Skeletal muscle satellite cell (primary cell): ENCODE measurements around the gene DNAH17.
A peak's percentile ranks its signal among the peaks of the same experiment; 100 is the strongest.

ENCODE experiments used
- H3K27me3 ChIP-seq: 2 replicates; pipeline ENCODE4 v1.7.0; 2013; ENCODE audit warnings: low read length; ENCODE audit not compliant: control insufficient read depth, insufficient read depth
- H3K36me3 ChIP-seq: 2 replicates; pipeline ENCODE4 v1.7.0; 2013; ENCODE audit warnings: mild to moderate bottlenecking, control low read depth, low read length; ENCODE audit not compliant: insufficient read depth
- H3K4me1 ChIP-seq: 2 replicates; pipeline ENCODE4 v1.7.0; 2013; ENCODE audit warnings: low read length; ENCODE audit not compliant: control insufficient read depth, insufficient read depth
- H3K4me2 ChIP-seq: 2 replicates; pipeline ENCODE4 v1.7.0; 2013; ENCODE audit warnings: mild to moderate bottlenecking, low read length
- H3K4me3 ChIP-seq: 2 replicates; pipeline ENCODE4 v1.7.0; 2013; ENCODE audit warnings: low read length
- H3K9ac ChIP-seq: 2 replicates; pipeline ENCODE4 v1.7.0; 2013; ENCODE audit warnings: mild to moderate bottlenecking, low read depth, low read length, moderate library complexity
- H3K9me3 ChIP-seq: replicated peaks from 2 replicates; pipeline ENCODE4 v1.7.0; 2013; ENCODE audit warnings: mild to moderate bottlenecking, control low read depth, low read length

Gene DNAH17

GRCh38 chr17:78414178-78415162 is 162.7 kb downstream of the DNAH17 start:
- Histone ChIP-seq H3K36me3 (peaks cover 39% of the 10 kb centered on the region), H3K4me2 (no peak overlapping the region), H3K27me3 (no peaks in the 10 kb centered on the region), H3K9ac (no peak overlapping the region), H3K4me1 (peaks cover 36% of the 10 kb centered on the region), H3K9me3 (no peaks in the 10 kb centered on the region), H3K4me3 (no peak overlapping the region)

- no peaks in the 10 kb centered on the region for H3K27me3 ChIP-seq
- H3K4me1 ChIP-seq: peaks cover 41% of the 10 kb centered on the region
- H3K9ac ChIP-seq: no peak overlapping the region
- H3K4me2 ChIP-seq: no peak overlapping the region
- H3K9me3 ChIP-seq: no peaks in the 10 kb centered on the region
- H3K4me3 ChIP-seq: no peak overlapping the region
- peaks cover 49% of the 10 kb centered on the region for H3K36me3 ChIP-seq
These were observed 164.8 kb downstream of the DNAH17 start for GRCh38 chr17:78412403-78412802.

GRCh38 chr17:78411241-78411857 is 165.8 kb downstream of the DNAH17 start:
- H3K4me2 ChIP-seq: no peak overlapping the region
- H3K9me3 ChIP-seq: no peaks in the 10 kb centered on the region
- no peaks in the 10 kb centered on the region for H3K27me3 ChIP-seq
- no peak overlapping the region for H3K4me3 ChIP-seq
- peaks cover 51% of the 10 kb centered on the region for H3K36me3 ChIP-seq
- no peak overlapping the region for H3K9ac ChIP-seq
- H3K4me1 ChIP-seq: peaks cover 38% of the 10 kb centered on the region

- H3K4me2 ChIP-seq: no peak overlapping the region
- H3K9ac ChIP-seq: no peak overlapping the region
- peaks cover 32% of the 10 kb centered on the region for H3K4me1 ChIP-seq
- H3K9me3 ChIP-seq: no peaks in the 10 kb centered on the region
- H3K27me3 ChIP-seq: no peaks in the 10 kb centered on the region
- H3K36me3 ChIP-seq: peaks cover 50% of the 10 kb centered on the region
- H3K4me3 ChIP-seq: no peak overlapping the region
These were observed 167.8 kb downstream of the DNAH17 start for GRCh38 chr17:78409191-78409928.

- H3K9me3 ChIP-seq: no peaks in the 10 kb centered on the region
- H3K4me1 ChIP-seq: peaks cover 32% of the 10 kb centered on the region
- no peak overlapping the region for H3K4me3 ChIP-seq
- H3K4me2 ChIP-seq: no peak overlapping the region
- no peak overlapping the region for H3K9ac ChIP-seq
- H3K36me3 ChIP-seq: peaks cover 51% of the 10 kb centered on the region
- no peaks in the 10 kb centered on the region for H3K27me3 ChIP-seq
These were observed 168.6 kb downstream of the DNAH17 start for GRCh38 chr17:78408476-78409050.

GRCh38 chr17:78407387-78408000 is 169.7 kb downstream of the DNAH17 start:
- Histone ChIP-seq H3K9ac (peak overlapping the region; percentile 41), H3K27me3 (no peaks in the 10 kb centered on the region), H3K9me3 (no peaks in the 10 kb centered on the region), H3K4me1 (peaks cover 23% of the 10 kb centered on the region), H3K4me2 (no peak overlapping the region), H3K4me3 (no peak overlapping the region), H3K36me3 (peaks cover 55% of the 10 kb centered on the region)

- no peak overlapping the region for H3K9ac ChIP-seq
- H3K36me3 ChIP-seq: peaks cover 57% of the 10 kb centered on the region
- H3K4me1 ChIP-seq: peaks cover 17% of the 10 kb centered on the region
- H3K9me3 ChIP-seq: no peaks in the 10 kb centered on the region
- no peak overlapping the region for H3K4me3 ChIP-seq
- H3K27me3 ChIP-seq: no peaks in the 10 kb centered on the region
- no peak overlapping the region for H3K4me2 ChIP-seq
These were observed 170.3 kb downstream of the DNAH17 start for GRCh38 chr17:78406920-78407319.

- Histone ChIP-seq H3K36me3 (peaks cover 60% of the 10 kb centered on the region), H3K4me2 (no peak overlapping the region), H3K27me3 (no peaks in the 10 kb centered on the region), H3K9ac (no peak overlapping the region), H3K4me3 (no peak overlapping the region), H3K9me3 (no peaks in the 10 kb centered on the region), H3K4me1 (peaks cover 13% of the 10 kb centered on the region)
These were observed 170.8 kb downstream of the DNAH17 start for GRCh38 chr17:78406396-78406795.

- no peak overlapping the region for H3K9ac ChIP-seq
- H3K4me2 ChIP-seq: no peak overlapping the region
- H3K36me3 ChIP-seq: peaks cover 73% of the 10 kb centered on the region
- peaks cover 12% of the 10 kb centered on the region for H3K4me1 ChIP-seq
- no peak overlapping the region for H3K4me3 ChIP-seq
- no peaks in the 10 kb centered on the region for H3K27me3 ChIP-seq
- no peaks in the 10 kb centered on the region for H3K9me3 ChIP-seq
These were observed 173.4 kb downstream of the DNAH17 start for GRCh38 chr17:78403822-78404221.

- H3K36me3 ChIP-seq: peaks cover 74% of the 10 kb centered on the region
These were observed 175.3 kb downstream of the DNAH17 start for GRCh38 chr17:78401891-78402290.

GRCh38 chr17:78401246-78401645 is 175.9 kb downstream of the DNAH17 start:
- no peaks in the 10 kb centered on the region for H3K27me3 ChIP-seq
- H3K4me3 ChIP-seq: no peak overlapping the region
- H3K4me1 ChIP-seq: peaks cover 21% of the 10 kb centered on the region
- H3K9ac ChIP-seq: no peak overlapping the region
- peaks cover 79% of the 10 kb centered on the region for H3K36me3 ChIP-seq
- no peaks in the 10 kb centered on the region for H3K9me3 ChIP-seq
- no peak overlapping the region for H3K4me2 ChIP-seq

More at GRCh38 chr17:78401891-78402290, 175.3 kb downstream of the DNAH17 start:
- Histone ChIP-seq H3K27me3 (no peaks in the 10 kb centered on the region), H3K4me3 (no peak overlapping the region), H3K9me3 (no peaks in the 10 kb centered on the region), H3K9ac (no peak overlapping the region), H3K4me2 (no peak overlapping the region), H3K4me1 (peaks cover 17% of the 10 kb centered on the region)
